ENCODE results near the gene GABARAP. TPM values are rescaled to one million over a fixed set of nuclear protein-coding genes. Genes with fewer than 3 reads are reported as not detected.

GABARAP gene
- total and polyA plus RNA-seq, 2 of the 13 experiments (the other 11 are each of a cell fraction or from before 2014, with no cell fraction given) = 161 to 310 TPM

GRCh38 chr17:7280519-7281073, 38.3 kb upstream of the GABARAP start (continued):
- TF ChIP-seq TRAFD1 (CRISPR knock-in tag; IDR thresholded peaks at IDR 0.05; ENCODE audit: borderline replicate concordance) (no peak), POGZ (CRISPR knock-in tag; IDR thresholded peaks at IDR 0.05) (peak; percentile 24), ZC3H13 (CRISPR knock-in tag; IDR thresholded peaks at IDR 0.05) (0 out of 2 replicates have a peak, but pooled peaks have one; percentile 59), ZBTB40 (IDR thresholded peaks at IDR 0.05) (no peak), ZBTB40 (CRISPR knock-in tag; IDR thresholded peaks at IDR 0.05) (no peak), MYPOP (CRISPR knock-in tag; IDR thresholded peaks at IDR 0.05) (peak; percentile 73; the same call in 1 of the 2 replicates), KMT2A (CRISPR knock-in tag; IDR thresholded peaks at IDR 0.05) (0 out of 2 replicates have a peak, but pooled peaks have one; percentile 41), ZSCAN9 (CRISPR knock-in tag; IDR thresholded peaks at IDR 0.05; ENCODE audit: borderline replicate concordance) (peak; percentile 31), GATAD2A (CRISPR knock-in tag; IDR thresholded peaks at IDR 0.05) (peak; percentile 50), MLXIP (CRISPR knock-in tag; IDR thresholded peaks at IDR 0.05; ENCODE audit: borderline replicate concordance) (no peak), ZNF12 (CRISPR knock-in tag; IDR thresholded peaks at IDR 0.05) (peak; percentile 52; the same call in 1 of the 2 replicates), ZNF276 (CRISPR knock-in tag; IDR thresholded peaks at IDR 0.05; ENCODE audit: low read depth) (no peak)
